ENCODE measurements around the gene F10. TPM values are rescaled to one million over a fixed set of nuclear protein-coding genes. Genes with fewer than 3 reads are reported as not detected.
A peak's percentile ranks its signal among the peaks of the same experiment; 100 is the strongest.

Gene F10
- total RNA-seq, 2 donors from 2014 or later: 21.9 to 27.5 TPM

DNA sequence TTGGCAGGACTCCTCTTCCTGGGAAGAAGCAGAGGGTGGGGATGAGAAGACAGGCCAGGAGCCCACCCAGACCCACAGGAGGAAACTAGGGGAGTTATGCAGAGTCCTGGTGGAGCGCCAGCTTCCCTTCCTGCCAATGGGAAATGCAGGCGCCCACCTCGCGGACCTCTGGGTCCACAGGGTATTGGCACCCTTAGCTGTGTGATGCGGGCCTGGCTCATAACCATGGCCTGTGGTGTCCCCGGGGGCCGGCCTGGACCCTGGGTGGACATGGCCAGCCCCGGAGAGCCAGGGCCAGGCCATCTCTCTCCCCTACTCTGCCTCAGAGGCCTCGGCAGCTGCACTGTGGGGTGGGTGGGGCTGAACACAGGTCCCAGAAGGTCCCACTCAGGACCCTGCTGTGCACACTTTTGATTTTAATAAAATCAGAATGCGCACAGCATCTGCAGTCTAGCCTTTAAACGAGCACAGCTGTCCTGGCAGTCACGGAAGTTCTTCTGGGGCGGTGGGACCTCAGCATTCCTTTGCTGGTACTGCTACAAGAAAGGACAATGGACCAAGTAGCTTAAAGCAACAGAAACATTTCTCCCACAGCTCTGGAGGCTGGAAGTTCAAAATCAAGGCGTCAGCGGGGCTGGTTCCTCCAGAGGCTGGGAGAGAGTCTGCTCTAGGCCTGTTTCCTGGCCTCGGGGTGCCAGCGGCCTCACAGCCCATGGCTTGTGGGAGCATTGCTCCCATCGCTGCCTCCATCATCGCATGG lies 1.8 kb downstream of the F10 start:
- TF ChIP-seq, protein P1, sequence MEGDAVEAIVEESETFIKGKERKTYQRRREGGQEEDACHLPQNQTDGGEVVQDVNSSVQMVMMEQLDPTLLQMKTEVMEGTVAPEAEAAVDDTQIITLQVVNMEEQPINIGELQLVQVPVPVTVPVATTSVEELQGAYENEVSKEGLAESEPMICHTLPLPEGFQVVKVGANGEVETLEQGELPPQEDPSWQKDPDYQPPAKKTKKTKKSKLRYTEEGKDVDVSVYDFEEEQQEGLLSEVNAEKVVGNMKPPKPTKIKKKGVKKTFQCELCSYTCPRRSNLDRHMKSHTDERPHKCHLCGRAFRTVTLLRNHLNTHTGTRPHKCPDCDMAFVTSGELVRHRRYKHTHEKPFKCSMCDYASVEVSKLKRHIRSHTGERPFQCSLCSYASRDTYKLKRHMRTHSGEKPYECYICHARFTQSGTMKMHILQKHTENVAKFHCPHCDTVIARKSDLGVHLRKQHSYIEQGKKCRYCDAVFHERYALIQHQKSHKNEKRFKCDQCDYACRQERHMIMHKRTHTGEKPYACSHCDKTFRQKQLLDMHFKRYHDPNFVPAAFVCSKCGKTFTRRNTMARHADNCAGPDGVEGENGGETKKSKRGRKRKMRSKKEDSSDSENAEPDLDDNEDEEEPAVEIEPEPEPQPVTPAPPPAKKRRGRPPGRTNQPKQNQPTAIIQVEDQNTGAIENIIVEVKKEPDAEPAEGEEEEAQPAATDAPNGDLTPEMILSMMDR (IDR thresholded peaks at IDR 0.05): no peak
- H3K4me1 ChIP-seq: peaks cover 0 to 12% of the 10 kb centered on the region in 2 donors
- no peak overlapping the region for H3K4me3 ChIP-seq
- no peak overlapping the region for H3K27ac ChIP-seq
- no peaks in the 10 kb centered on the region for H3K27me3 ChIP-seq
- DNase-seq (ENCODE audit: low spot score): no peak
- H3K9me3 ChIP-seq: no peaks in the 10 kb centered on the region
- no peaks in the 10 kb centered on the region for H3K36me3 ChIP-seq

DNA sequence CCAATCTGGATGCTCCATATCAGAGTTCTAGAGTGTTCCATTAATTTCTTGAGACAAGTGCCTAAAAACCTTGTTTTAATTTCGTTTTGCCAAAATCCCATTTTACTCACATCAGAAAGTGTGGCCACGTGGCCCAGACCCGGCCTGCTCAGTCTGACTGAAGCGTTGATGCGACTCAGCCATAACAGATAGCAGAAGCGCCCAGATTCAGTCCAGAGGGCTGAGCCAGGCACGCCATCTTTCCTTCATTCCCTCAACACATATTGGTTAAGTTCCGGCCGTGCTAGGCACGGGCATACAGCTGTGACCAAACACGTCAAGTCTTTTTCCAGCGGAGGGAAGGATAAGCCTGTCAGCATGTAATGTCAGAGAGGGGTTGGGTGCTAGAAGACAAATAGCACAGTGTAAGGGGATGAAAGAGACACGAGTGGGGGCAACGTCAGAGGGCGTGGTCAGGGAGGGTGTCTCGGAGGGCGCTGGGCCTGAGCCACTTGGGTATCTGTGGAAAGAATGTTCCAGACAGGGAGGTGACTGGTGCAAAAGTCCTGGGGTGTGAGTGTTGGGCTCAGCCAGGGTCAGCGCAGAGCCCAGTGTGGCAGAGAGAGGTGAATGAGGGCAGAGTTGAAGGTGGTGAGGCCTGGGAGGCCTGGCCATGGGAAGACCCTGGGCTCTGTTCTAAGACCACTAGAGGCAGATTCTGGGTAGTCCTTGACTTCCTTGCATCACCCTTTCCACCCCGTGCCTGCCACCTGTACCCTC lies 3.1 kb downstream of the F10 start:
- DNase-seq (ENCODE audit: low spot score): no peak
- Histone ChIP-seq H3K4me1 (peaks cover 0 to 19% of the 10 kb centered on the region in 2 donors), H3K27me3 (no peaks in the 10 kb centered on the region)

DNA sequence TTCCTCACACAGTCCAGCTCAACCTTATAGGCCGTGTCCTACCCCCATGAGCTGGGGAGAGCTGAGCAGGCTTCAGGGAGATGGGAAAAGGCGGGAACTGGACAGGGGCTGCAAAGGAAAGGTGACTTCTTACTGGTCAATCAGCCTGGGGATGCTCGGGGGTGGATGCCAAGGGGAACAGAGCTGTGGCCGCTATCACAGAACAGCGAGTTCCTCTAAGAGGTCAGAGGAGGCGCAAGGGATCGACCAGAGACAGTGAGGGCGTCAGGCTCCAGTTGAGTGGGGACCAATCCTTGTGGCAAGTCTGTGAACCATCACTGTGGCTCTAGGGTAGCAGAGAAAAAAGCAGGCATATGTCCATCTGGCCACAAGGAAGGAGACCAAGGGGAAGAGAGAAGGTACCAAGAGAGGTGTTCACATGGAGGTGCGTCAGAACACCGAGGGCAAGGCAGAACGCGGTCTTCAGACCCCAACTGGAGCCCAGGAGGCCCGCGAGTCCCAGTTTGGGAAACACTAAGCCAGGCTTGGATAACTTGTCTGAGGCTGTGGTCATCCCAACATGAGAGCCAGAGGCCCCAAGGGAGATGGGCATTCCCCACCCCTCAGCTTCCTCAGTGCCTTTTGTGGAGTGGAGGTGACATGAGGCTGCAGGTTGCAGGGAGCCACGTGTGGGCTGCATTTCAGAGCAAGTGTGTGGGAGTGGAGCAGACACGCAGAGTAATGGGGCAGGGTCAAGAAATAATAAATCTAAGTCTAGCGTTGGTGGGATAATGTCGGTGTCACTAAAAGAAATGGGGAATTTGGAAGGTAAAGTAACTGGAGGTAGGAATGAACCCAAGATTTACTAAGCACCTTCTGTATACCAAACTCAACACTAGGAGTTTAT lies 3.9 kb downstream of the F10 start:
- DNase-seq (ENCODE audit: low spot score): no peak
- Histone ChIP-seq H3K27me3 (no peaks in the 10 kb centered on the region), H3K27ac (no peak overlapping the region)

More for the DNA sequence above, 3.1 kb downstream of the F10 start:
- H3K27ac ChIP-seq: no peak overlapping the region
- TF ChIP-seq, protein P1 (IDR thresholded peaks at IDR 0.05): no peak
- no peaks in the 10 kb centered on the region for H3K9me3 ChIP-seq
- H3K36me3 ChIP-seq: no peaks in the 10 kb centered on the region
- no peak overlapping the region for H3K4me3 ChIP-seq

DNA sequence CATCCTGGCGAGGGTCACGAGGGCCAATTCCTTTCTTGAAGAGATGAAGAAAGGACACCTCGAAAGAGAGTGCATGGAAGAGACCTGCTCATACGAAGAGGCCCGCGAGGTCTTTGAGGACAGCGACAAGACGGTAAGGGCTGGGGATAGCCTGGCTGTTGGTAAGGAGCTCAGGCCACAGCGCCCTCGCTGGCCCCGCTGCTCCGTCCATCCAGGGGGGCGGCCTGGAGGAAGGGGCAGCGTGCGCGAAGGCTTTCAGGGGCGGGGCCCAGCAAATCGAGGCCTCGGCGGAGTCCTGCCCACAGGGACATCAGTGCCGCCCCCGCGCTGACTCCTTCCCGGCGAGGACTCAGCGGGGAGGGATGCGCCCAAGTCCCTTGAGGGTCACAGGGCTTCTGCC lies 6.9 kb downstream of the F10 start:
- Histone ChIP-seq H3K27ac (no peak overlapping the region), H3K36me3 (no peaks in the 10 kb centered on the region), H3K4me1 (peaks cover 0 to 7% of the 10 kb centered on the region in 2 donors), H3K27me3 (no peaks in the 10 kb centered on the region), H3K4me3 (peak overlapping the region in 1 of 2 donors; percentile 41), H3K9me3 (no peaks in the 10 kb centered on the region)
- TF ChIP-seq, protein P1 (IDR thresholded peaks at IDR 0.05): no peak
- no peak for DNase-seq (ENCODE audit: low spot score)

More for the DNA sequence above, 3.9 kb downstream of the F10 start:
- TF ChIP-seq, protein P1 (IDR thresholded peaks at IDR 0.05): no peak
- H3K9me3 ChIP-seq: no peaks in the 10 kb centered on the region
- H3K4me3 ChIP-seq: no peak overlapping the region
- no peaks in the 10 kb centered on the region for H3K36me3 ChIP-seq
- H3K4me1 ChIP-seq: peaks cover 0 to 19% of the 10 kb centered on the region in 2 donors

DNA sequence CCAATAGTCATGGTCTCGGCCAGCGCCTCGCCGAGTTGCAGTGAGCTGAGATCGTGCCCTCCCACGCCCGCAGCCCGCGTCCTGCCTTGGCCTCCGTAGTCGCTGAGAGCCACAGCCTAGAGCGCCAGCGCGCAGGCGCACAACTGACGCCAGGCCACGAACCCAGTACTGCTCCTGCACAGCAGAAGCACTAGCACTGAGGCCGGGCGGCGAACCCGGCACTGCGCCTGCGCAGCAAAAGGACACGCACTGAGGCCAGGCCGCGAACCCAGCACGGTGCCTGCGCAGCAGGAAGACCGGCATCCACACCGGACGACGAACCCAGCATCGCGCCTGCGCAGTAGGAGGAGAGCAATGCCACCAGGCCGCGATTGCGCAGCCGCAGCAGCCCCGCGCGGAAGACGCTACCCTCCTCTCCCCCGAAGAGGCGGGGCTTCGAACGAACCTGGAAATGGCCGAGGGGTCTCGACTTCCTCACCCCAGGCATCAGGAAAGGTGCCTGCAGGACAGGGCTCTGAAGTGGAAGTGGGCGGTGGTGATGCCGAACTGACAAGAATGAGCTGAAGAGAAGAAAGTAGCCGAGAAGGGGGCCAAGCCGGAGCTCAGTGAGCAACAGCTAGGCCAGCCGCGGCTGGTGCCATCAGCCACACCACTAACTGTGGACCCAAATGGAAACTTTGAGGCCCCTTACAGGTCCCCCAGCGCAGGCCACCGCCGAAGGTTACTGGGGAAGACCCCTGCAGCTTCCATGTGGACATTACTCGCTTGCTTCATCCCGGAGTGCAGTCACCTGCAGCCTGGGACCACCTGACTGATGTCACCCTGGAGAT lies 7.5 kb downstream of the F10 start:
- no peak for DNase-seq (ENCODE audit: low spot score)
- H3K27ac ChIP-seq: no peak overlapping the region
- H3K4me3 ChIP-seq: peak overlapping the region; percentile 36 to 41

More for the DNA sequence above, 7.5 kb downstream of the F10 start:
- Histone ChIP-seq H3K9me3 (no peaks in the 10 kb centered on the region), H3K36me3 (no peaks in the 10 kb centered on the region), H3K27me3 (no peaks in the 10 kb centered on the region), H3K4me1 (peaks cover 0 to 7% of the 10 kb centered on the region in 2 donors)
- TF ChIP-seq, protein P1 (IDR thresholded peaks at IDR 0.05): no peak

All from right atrium auricular region (tissue), 2 donors.